NB4 (cell line): ENCODE results near the gene DIAPH3.
"Not testable (repeated sequence)": the region's sequence is repeated elsewhere in the genome, so short reads cannot be mapped to it uniquely, and the experiment has no call there.

Source experiments
- DNase-seq: peaks from one replicate; pipeline ENCODE4 v3.0.0; 2010; ENCODE audit warnings: low read depth
- H3K4me3 ChIP-seq: one replicate; pipeline ENCODE4 v1.5.1; 2011; ENCODE audit warnings: mild to moderate bottlenecking, low read depth, low read length, moderate library complexity
- MAX ChIP-seq: IDR thresholded peaks from 2 replicates; pipeline ENCODE4 v1.6.1; 2011; ENCODE audit warnings: low read depth, low read length
- MYC ChIP-seq: IDR thresholded peaks from 2 replicates; pipeline ENCODE4 v1.6.1; 2011; ENCODE audit warnings: low read depth, low read length
- POLR2A ChIP-seq: IDR thresholded peaks from 2 replicates; pipeline ENCODE4 v1.6.1; 2011; ENCODE audit warnings: mild to moderate bottlenecking; ENCODE audit not compliant: insufficient read length; ENCODE audit errors: extremely low read depth
- TF ChIP-seq, protein P1 (sequence below): IDR thresholded peaks from one replicate; pipeline ENCODE4 v1.5.1; 2012; ENCODE audit warnings: low read depth, low read length

DIAPH3 gene

GRCh38 chr13:60066226-60066625 lies 97.5 kb downstream of the DIAPH3 start:
- TF ChIP-seq MYC (no peak), POLR2A (no peak), MAX (no peak)
- TF ChIP-seq, protein P1, sequence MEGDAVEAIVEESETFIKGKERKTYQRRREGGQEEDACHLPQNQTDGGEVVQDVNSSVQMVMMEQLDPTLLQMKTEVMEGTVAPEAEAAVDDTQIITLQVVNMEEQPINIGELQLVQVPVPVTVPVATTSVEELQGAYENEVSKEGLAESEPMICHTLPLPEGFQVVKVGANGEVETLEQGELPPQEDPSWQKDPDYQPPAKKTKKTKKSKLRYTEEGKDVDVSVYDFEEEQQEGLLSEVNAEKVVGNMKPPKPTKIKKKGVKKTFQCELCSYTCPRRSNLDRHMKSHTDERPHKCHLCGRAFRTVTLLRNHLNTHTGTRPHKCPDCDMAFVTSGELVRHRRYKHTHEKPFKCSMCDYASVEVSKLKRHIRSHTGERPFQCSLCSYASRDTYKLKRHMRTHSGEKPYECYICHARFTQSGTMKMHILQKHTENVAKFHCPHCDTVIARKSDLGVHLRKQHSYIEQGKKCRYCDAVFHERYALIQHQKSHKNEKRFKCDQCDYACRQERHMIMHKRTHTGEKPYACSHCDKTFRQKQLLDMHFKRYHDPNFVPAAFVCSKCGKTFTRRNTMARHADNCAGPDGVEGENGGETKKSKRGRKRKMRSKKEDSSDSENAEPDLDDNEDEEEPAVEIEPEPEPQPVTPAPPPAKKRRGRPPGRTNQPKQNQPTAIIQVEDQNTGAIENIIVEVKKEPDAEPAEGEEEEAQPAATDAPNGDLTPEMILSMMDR = no peak
- no peak for DNase-seq
- no peak overlapping the region for H3K4me3 ChIP-seq

DNA sequence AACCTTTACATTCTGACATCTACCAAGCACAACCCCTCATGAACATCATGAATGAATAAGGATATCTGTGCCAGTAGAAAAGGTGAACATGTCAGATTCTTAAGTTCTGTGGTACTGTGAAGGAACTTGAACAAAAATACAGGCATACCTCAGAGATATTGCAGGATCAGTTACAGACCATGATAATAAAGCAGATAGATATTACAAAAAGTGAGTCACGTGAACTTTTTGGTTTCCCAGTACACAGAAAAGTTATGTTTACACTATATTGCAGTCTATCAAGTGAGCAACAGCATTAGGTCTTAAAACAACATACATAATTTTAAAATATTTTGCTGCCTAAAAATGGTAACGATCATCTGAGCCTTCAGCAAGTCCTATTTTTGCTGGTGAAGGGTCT lies 101.2 kb downstream of the DIAPH3 start:
- TF ChIP-seq MYC (no peak), MAX (no peak), POLR2A (no peak)
- TF ChIP-seq, protein P1 = no peak
- DNase-seq = no peak

GRCh38 chr13:60061737-60062136 lies 102.0 kb downstream of the DIAPH3 start:
- no peak for TF ChIP-seq POLR2A
- DNase-seq = no peak
- H3K4me3 ChIP-seq = no peak overlapping the region

More for the DNA sequence above, 101.2 kb downstream of the DIAPH3 start:
- H3K4me3 ChIP-seq = no peak overlapping the region

DNA sequence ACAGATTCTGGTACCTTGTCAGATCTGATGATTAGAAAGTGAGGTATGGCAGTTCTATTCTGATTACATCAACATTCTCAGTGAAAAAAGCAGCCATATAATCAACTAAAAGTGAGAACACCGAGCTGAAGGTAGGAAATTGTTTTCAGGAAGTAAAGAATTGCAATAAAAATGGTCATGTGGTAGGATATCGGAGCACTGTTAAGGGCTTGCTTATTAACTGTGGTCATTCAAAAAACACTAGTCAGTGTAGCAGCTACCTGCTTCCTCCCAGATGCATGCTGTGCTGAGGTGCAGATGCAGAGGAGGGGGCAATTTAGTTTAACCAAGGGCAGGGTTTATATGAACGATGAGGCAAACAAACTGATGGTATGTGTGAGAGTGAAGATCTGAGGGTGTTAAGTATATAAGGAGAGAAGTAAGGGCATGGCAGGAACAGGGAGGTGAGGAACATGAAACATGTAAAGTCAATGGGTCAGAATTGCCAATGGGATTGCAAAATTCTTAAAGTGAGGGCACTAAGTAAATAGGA lies 111.9 kb downstream of the DIAPH3 start:
- H3K4me3 ChIP-seq = no peak overlapping the region
- TF ChIP-seq MYC = no peak
- no peak for TF ChIP-seq POLR2A
- TF ChIP-seq, protein P1 = no peak
- no peak for TF ChIP-seq MAX
- DNase-seq = no peak

DNA sequence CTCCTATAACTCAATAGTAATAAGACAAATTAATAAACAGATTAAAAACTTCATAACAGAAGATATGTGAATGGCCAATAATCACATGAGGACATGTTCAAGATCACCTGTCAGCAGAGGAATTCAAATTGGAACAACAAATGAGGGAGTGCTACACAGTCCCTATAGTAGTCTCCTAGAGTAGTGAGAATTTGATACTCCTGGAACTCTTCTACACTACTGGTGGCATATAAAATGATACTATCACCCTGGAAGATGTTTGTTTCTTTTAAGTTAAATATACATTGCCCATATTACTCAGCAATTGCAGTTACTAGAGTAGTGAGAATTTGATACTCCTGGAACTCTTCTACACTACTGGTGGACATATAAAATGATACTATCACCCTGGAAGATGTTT lies 115.4 kb downstream of the DIAPH3 start:
- not testable (repeated sequence) for H3K4me3 ChIP-seq, DNase-seq

GRCh38 chr13:60047918-60048317 lies 115.8 kb downstream of the DIAPH3 start:
- no peak overlapping the region for H3K4me3 ChIP-seq
- no peak for TF ChIP-seq MAX
- no peak for TF ChIP-seq MYC
- TF ChIP-seq POLR2A = no peak
- TF ChIP-seq, protein P1 = no peak
- no peak for DNase-seq

GRCh38 chr13:60044321-60044720 lies 119.4 kb downstream of the DIAPH3 start:
- no peak overlapping the region for H3K4me3 ChIP-seq

More at GRCh38 chr13:60044321-60044720, 119.4 kb downstream of the DIAPH3 start:
- no peak for TF ChIP-seq POLR2A
- TF ChIP-seq MAX = no peak
- TF ChIP-seq, protein P1 = no peak
- TF ChIP-seq MYC = no peak
- DNase-seq = no peak
